Activated gamma-delta T cell treated with anti-CD3 and anti-CD28 coated beads, Interleukin-2, amount 50 U/mL, for 16 hours (primary cell): ENCODE results near the gene DDX46.
"Not testable (repeated sequence)": the region's sequence is repeated elsewhere in the genome, so short reads cannot be mapped to it uniquely, and the experiment has no call there.

Experiments used
- DNase-seq: peaks from one replicate; pipeline ENCODE4 v3.0.0-alpha.2; 2020; ENCODE audit warnings: low read depth

DDX46 gene

DNA sequence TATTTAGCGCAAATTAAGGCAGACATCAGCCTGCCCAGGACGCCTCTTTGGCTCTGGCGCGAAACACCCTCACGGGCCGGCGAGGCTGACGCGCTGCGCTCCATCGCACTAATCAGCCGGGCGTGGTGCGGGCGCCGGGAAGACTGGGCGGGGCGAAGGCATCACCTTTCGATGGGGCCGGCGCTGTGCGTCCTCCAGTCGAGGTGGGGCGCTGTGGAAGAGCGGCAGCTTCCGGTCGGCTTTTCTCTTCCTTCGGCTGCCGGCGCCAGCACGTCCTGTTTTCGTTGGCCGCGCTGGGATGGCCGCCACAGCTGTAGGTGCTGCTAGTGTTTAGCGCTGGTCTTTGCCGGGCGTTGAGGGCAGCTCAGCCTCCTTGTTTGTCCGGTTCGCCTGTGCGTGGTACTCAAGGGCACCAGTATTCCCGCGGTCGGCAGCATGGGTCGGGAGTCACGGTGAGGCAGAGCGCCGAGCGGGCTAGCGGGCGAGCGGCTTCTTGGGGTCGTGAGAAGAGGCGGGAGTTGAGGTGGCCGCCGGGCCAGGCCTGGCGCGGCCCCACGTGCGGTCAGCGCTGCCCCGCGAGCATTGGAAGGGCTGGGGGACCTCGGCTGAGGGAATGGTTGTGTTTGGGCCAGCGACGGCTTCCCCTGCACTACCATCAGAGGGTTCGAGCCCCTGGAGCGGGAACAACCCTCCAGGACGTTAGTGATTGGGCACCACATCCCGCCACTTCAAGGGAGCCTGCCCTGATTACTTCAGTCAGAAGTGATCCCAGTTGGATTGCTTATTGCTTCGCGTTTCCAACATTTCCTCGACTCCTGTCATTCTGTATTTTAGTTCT, at the start of gene DDX46:
Gene DDX46 (plus strand): TSS at position 276 of the 838 bp plus-strand sequence. CDS start 160 bp downstream, at position 436.
- DNase-seq: peak; percentile 90

GRCh38 chr5:134714120-134714519, 44.5 kb upstream of the DDX46 start:
- DNase-seq: no peak

DNA sequence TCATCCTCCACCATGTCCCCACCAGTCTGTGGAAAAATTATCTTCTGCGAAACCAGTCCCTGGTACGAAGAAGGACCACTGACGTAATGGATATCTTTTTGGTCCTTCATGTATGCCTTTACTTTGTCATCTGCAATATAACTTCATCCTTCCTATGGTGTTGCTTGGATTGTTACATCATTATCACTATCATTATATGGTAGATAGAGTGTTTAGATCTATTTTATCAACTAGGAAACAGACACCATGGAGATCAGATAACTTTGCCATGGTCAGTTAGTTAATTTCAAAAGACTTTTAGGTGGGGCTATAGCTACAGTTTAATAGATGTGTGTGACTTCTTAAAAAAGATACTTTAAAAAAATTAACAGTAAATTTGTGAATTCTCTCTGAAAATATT, 44.0 kb upstream of the DDX46 start:
- no peak for DNase-seq

DNA sequence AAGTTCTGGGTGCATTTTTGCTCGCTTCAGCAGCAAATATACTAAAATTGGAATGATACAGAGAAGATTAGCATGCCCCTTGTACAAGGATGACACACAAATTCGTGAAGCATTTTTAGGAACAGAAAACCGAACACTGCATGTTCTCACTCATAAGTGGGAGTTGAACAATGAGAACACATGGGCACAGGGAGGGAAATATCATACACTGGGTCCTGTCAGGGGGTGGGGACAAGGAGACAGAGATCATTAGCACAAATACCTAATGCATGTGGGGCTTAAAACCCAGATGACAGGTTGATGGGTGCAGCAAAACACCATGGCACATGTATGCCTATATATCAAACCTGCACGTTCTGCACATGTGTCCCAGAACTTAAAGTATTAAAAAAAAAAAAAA, 43.1 kb upstream of the DDX46 start:
- not testable (repeated sequence) for DNase-seq

GRCh38 chr5:134724872-134725271, 33.7 kb upstream of the DDX46 start:
- DNase-seq: no peak

- no peak for DNase-seq
Observed at GRCh38 chr5:134732819-134733218, 25.8 kb upstream of the DDX46 start.

GRCh38 chr5:134735243-134735642, 23.3 kb upstream of the DDX46 start:
- no peak for DNase-seq

DNA sequence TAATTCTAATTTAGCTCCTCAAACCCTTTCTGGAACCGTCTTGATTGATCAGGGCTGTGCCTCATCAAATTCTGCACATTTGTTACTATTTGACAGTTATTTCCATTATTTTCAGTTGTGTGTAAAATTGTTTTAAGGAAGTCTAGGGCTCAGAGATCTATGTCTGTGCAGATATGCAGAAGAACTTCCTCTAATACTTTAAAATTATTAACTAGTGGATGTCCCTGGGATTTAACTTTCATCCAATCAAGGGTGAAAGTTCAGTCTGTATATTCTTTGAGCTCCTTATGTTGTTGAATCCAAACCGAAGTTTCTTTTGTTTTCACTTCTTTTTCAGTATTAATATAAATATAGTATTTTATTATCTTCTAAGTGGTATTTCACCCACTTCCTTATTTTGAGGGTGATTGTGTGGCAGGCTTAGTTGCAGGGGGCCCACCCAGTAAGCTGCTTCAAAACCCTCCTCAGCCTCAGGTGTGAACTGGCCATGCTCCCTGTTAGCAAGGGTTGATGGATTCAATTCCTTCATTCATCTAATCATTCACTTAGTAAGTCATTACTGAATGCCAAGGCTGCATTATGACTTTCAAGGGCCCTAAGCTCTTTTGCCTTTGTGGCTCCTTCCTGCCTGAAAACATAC, 22.3 kb upstream of the DDX46 start:
- DNase-seq: no peak

- peak; percentile 96 for DNase-seq
Observed at GRCh38 chr5:134738133-134738962, 20.2 kb upstream of the DDX46 start, which contains the start of gene CAMLG. Gene CAMLG (plus strand): TSS chr5:134738548. CDS start chr5:134738621, 73 bp downstream.

GRCh38 chr5:134738963-134739661, 19.5 kb upstream of the DDX46 start:
- DNase-seq: no peak

DNA sequence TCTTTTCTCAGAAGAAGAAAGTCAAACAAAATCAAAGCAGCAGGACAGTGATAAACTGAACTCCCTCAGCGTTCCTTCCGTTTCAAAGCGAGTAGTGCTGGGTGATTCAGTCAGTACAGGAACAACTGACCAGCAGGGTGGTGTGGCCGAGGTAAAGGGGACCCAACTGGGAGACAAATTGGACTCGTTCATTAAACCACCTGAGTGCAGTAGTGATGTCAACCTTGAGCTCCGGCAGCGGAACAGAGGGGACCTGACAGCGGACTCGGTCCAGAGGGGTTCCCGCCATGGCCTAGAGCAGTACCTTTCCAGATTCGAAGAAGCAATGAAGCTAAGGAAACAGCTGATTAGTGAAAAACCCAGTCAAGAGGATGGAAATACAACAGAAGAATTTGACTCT, 17.5 kb upstream of the DDX46 start:
- DNase-seq: no peak

DNA sequence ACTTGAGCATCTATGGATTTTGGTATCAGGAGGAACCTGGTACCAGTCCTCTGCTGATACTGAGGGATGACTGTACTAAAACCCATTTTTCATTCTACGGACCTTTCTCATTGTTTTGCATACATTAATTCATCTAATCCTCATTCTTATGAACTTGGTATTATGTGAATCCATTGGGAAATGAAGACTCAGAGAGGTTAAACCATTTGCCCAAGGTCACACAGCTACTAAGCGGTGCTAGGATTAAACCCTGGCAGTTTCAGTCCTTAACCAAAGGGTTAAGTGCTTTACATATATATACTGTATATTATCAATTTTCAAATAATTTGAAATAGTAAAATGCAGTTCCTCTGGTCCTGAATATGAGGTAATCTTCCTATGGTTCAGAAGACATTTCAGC, 16.4 kb upstream of the DDX46 start:
- no peak for DNase-seq

DNA sequence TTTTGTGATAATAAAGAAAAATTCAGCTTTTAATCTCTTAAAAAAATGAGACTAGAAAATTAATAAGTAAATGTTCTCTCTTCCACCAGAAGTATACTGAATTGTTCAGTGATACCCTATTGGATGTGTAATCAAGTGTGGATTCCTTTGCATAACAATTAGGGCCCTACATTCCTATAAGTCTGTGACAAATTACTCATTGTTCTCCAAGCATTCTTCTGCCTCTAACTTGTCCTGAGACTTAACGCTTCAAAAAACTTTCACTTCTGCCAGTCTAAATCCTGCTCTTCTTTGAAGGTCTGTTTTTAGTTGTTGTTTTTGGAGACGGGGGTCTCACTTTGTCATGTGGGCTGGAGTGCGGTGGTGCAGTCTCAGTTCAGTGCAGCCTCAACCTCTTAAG, 9.2 kb upstream of the DDX46 start:
- no peak for DNase-seq

DNA sequence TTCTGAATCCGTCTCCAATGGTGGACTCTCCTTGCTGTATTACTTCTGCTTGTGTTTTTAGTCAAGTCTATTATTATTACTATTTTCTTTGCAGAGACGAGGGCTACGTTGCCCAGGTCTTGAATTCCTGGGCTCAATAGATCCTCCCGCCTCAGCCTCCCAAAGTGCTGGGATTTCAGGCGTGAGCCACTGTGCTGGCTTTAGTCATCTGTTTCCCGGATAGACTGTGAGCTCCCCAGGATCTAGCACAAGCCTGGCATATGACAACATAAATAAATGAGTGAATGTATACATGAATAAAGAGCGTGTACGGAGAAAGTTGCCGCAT, 439 bp upstream of the DDX46 start:
- no peak for DNase-seq

GRCh38 chr5:134767528-134768291, 9.1 kb downstream of the DDX46 start:
- DNase-seq: not testable (repeated sequence)

GRCh38 chr5:134769206-134769605, 10.6 kb downstream of the DDX46 start:
- no peak for DNase-seq

DNA sequence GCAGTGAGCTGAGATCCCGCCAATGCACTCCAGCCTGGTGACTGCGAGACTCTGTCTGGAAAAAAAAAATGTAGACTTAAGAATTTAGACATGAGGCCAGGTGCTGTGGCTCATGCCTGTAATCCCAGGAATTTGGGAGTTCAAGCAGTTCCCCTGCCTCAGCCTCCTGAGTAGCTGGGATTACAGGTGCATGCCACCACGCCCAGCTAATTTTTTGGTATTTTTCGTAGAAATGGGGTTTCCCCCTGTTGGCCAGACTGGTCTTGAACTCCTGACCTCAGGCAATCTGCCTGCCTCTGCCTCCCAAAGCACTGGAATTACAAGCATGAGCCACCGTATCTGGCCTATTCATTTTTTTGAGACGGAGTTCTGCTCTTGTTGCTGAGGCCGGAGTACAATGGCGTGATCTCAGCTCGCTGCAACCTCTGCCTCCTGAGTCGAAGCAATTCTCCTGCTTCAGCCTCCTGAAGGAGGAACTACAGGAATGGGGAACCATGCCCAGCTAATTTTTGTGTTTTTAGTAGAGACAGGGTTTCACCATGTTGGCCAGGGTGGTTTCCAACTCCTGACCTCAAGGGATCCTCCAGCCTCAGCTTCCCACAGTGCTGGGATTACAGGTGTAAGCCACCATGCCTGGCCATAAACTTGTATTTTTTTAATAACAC, 14.0 kb downstream of the DDX46 start:
- no peak for DNase-seq

- no peak for DNase-seq
Observed at GRCh38 chr5:134777366-134777765, 18.8 kb downstream of the DDX46 start.

DNA sequence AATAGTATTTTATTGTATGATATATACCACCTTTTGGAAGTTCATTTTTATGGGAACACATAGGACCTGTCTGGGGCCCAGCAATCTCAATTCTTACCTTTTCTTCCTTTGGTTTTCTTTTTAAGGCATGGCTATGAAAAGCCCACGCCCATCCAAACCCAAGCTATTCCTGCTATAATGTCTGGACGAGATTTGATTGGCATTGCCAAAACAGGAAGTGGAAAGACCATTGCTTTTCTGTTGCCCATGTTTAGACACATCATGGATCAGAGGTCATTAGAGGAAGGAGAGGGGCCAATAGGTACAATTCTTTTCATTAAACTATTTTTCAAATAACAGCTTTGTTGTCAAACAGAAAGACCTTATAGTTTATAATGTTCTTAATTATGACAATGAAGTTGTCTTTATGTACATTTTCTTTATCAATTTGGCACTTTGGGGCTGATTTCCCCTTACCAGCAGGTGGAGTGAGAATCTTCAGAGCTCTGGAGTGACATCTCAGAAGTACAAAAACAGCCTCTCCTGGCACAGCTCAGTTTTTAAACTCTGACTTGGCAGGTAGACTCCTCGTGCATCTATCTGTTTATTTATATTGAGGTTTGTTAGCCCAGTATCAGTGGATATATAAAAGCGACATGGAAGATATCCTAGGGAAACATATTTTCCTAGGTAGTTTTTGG, 25.8 kb downstream of the DDX46 start:
- no peak for DNase-seq

- DNase-seq: no peak
Observed at GRCh38 chr5:134784946-134785620, 26.5 kb downstream of the DDX46 start.
